HG03095 (cell line): ENCODE measurements around the gene SCGN.

Experiments used
- ATAC-seq: cut with Tn5 transposase; IDR thresholded peaks from one replicate; pipeline ENCODE4 v1.9.1; 2021; ENCODE audit warnings: moderate library complexity; ENCODE audit not compliant: unreplicated experiment

SCGN gene

DNA sequence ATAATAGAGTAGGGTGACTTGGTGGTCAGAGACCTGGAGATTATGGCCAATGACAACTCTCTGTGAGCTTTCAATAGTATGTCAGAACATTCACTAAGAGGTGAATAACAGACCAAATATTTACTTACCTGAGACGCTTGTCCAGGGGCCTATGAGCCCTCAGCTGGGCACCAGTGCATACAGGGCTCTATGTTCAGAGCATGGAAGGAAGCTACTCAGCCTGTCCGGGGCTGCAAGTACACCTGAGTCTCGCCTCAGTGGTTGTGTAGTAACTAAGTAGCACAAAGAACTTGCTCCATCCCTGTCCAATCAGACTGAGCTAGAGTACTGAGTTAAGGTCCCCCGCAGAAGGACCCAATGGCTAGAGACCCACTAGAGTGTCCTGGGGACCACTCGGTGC is 11.6 kb upstream of the SCGN start:
- ATAC-seq: no peak

DNA sequence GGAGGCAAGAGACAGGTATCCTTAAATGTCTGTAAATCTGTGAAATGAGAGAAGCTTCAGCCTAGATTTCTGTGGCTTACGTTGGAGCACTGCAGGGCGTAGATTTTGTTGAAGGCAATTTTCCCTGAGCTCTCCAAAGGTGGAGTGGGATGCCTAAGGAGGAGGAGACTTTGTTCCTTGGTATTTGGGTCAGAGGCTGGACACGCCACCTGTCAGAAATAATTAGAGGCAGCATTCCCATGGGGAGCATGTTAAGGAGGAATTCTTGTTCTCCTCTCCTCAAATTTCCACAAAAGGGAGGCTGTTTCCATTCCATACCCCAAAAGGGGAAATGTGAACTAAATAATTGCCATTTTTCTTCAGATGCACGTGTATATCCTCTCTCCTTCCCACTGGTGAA is 11.1 kb upstream of the SCGN start:
- no peak for ATAC-seq

DNA sequence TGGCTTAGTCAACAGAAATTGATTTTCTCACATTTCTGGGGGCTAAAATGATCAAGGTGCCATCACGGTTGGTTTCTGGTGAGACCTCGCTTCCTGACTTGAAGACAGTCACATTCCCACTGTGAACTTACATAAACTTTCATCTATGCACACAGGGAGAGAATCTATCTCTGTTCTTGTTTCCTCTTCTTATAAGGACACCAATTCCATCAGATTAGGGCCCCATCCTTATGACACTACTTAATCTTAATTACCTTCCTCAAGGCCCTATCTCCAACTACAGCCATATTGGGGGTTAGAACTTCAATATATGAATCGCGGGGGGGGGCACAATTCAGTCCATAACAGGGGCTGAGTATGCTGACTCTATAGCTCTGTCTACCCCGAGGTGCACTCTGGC is 10.6 kb upstream of the SCGN start:
- no peak for ATAC-seq

DNA sequence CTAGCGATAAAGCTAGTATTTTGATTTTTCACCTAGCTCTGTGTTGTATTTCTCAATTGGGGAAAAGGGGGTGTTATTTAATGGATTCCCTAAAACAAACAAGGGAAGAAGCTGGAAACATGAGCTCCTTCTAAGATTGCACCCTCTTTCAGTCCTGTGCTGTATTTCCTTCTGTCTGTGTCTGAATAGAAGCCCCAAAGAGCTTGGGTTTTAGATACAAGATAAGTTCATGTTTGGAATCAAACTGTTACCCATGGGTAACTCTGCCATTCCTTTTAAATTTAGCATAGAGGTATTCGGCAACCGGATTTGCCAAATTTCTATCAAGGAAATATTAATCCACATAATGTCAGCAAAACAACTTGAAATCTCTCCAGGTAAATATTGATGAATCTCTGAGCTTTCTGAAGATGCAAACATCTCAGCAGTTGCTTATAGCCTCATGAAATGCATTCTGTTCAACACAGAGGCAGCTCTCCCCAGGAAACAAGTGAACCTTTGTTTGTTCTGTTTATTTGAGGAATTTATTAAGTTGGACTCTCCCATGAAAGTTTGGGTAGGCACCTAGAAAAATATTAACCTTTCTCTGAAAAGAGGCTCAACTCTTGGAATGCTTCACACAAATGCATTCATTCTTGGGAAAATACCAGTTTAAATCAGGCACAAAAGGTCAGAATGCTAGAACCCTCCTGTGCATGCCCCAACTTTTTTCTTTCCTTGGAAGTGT is 9.9 kb upstream of the SCGN start:
- no peak for ATAC-seq

DNA sequence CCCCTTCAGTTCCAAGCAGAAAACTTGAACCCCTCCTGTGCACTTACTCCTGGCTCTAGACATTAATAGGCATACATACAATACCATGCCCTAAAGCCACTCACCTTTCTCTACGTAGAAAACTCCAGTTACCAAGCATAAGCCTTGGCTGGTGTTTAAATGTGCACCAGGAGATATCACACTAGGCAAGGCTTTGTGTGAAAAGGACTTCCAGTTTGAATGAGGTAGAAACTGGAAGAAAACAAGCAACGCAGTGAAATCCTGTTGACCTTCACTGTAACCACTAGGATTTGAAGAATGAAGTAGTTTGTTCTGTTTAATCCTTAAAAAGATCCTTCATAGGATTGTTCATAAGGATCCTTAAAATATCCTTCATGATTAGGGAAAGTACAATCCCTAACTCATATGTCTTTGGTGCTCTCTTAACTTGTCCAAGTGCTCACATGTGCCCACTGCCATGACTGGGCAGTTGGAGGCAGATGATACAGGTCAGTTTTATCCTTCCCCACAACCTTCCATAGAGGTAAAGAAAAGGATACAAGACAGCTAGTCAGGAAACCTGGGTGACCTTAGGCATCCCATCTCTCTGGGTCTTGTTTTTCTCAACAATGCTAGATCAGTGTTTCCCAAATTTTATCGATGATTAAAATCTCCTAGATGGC is 9.2 kb upstream of the SCGN start:
- no peak for ATAC-seq

DNA sequence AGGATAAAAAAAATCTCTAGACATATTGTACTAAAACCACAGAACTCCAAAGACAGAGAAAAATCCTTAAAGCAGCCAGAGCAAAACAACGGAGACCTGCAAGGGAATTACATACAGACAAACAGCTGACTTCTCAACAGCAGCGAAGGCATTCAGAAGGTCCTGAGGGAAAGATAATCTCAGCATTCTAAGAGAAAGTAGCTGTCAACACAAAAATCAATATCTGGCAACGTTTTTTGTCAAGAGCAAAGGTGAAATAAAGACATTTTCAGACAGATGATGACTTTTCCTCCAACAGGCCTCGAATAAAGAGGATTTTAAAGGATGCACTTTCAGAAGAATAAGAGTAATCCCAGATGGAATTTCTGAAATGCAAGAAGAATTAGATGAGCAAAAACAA is 6.1 kb upstream of the SCGN start:
- no peak for ATAC-seq

DNA sequence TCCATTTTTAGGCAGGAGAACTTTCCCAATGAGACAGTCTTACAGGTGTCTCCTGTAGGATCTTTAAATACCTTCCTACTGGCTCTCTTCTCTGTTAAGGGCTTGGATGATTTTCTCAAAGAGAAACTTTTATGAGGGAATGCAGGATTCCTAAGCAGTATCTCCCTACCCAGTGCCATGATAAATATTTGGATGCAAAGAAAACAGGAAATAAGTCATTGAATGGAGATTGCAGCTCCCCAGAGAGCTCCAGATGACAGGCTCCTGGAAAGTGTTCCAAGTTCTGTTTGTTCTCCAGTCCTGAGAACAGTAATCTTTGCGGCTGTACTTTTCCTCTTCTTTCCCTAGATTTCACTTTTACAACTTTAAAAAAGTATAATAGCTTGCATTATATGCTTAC is 2.4 kb upstream of the SCGN start:
- ATAC-seq: no peak

DNA sequence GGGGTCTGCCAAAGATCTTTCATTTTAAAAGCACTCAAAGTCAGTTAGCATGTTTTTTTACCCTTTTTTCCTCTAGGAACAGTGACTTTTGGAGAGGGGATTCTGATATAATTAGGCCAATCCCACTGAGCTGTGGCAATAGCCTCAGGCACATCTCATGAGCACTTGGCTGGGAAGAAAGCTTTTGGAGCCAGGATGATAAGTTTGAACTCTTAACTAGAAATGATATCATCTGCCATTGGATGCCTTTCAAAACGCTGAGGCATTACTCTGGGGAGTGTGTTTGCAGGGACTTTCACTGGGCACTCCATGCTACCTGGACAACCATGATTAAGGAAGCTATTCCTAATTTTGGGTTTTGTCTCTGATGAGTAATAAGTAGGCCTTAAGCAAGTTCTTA is 3.7 kb downstream of the SCGN start:
- no peak for ATAC-seq

DNA sequence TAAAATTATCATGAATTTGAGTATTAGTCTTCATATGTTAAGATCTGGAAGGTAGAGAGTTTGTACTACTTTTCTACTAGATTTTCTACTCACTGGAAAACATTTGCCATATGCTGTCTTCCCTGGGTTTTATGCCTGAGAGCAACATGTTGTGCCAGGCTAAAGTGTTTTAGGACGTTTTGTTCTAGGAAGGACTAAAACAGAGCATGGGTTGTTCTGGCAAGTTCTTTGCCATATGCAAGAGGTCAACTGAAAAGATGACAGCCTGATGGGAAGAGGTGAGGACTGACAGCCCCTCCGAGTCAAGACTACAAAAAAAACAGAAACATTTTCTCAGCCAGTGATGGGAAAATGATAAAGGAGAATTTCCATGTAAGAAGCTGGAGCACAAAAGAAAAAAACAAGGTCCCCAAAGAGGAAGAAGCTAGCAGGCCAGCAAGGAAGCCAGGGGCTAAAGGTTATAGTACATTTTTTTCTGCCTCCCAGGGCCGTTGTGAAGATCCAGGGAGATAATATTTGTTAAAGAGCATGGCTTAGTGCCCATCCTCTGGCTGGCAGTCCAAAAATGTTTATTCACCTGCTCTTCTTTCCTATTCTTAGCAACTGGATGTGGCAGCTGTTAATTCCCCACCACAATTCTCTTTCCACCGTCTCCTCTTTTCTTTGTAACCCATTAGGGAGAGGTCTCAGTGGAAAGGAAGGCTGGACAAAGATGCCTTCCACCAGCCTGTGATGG is 7.8 kb downstream of the SCGN start:
- ATAC-seq: no peak

DNA sequence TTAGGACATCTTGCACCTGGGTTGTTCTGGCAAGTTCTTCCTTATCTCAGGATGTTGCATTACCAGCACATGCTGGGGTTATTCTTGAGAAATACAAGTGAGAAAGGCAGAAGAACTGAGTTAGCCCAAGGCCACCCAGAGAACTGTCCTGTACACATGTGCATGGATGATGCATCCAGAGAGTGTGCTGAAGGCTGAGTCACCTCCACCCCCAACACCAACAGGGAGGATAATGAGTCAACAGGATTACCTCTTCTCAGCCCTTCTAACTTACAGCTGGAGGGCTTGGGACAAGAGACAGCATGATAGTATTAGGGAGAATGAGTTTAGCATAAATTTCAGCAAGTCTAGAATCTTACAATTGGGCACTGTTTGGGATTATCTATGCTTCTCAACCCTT is 8.5 kb downstream of the SCGN start:
- no peak for ATAC-seq

DNA sequence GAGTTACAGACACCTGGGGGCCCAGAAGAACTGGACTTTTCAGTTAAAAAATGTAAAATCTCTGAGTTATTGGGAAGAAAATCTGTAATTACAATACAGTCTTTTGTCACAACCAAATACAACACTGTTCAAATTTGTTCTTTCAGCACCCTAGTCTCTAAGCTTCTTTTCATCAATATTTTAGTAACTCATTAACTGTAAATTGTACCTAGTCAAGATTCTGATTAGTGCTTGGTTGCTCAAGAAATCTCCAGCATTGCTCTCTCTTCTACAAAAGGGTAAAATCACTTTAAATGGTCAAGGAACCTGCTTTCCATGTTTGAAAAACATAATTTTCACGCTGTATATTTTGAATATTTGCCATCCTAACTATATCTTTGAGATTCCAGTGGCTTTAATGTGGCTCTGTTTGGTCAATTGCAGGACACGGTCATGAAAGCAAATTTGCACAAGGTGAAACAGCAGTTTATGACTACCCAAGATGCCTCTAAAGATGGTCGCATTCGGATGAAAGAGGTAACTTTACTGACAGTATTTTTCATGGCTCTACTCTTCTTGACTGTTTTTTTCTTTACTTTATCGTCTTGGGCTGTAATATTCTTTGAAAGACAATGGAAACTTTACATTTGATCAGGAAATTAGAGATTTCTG is 9.2 kb downstream of the SCGN start:
- no peak for ATAC-seq

DNA sequence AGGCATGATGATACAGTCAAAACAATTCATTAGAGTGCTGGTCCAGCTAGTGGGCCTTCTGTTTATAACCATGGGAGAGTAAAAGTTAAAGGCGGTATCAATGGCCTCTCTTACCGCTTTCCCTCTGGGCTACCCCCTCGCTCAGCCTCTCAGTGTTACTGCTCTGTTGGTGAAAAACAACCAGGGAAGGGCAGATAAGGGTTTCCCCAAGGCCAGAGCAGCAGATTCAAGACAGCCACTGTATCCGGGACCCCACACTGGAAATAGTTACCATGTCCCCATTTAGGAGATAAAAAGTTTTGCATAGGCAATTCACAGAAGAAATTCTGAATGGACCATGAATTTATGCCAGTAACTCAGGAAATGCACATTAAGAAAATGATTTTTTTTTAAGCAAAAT is 13.4 kb downstream of the SCGN start:
- no peak for ATAC-seq

DNA sequence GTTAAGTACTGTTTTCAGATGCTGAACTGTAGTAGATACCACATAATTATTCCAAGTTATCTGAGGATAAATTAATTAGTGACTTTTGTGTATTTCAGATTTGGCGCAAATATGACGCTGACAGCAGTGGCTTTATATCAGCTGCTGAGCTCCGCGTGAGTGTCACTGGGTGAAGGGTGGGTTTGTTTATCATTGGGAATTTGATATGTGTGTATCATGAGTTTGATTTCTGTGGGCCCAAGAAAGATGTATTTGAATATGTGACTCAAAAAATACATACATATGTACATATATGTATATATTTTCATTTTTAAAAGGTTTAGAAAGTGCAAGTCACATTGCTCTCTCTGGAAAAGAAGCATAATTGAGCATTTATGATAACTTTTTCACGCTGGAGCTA is 17.4 kb downstream of the SCGN start:
- no peak for ATAC-seq

DNA sequence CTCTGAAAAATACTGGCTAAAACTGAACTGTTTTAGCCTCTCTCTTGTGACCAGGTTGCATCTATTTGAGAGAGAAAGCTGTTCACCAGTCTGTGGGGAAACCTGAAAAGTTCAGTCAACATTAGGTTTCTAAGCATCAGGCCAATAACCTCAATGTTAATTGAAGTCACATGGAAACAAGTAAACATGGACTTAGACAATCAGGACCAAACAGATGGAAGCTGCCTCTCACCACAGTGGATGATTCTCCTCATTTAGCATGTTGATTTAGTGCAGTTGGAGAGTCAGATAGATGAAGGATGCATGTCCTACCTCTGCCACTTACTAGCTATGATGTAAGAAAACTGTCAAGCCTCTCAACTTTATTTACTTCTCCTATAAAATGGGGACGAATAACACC is 18.2 kb downstream of the SCGN start:
- no peak for ATAC-seq

DNA sequence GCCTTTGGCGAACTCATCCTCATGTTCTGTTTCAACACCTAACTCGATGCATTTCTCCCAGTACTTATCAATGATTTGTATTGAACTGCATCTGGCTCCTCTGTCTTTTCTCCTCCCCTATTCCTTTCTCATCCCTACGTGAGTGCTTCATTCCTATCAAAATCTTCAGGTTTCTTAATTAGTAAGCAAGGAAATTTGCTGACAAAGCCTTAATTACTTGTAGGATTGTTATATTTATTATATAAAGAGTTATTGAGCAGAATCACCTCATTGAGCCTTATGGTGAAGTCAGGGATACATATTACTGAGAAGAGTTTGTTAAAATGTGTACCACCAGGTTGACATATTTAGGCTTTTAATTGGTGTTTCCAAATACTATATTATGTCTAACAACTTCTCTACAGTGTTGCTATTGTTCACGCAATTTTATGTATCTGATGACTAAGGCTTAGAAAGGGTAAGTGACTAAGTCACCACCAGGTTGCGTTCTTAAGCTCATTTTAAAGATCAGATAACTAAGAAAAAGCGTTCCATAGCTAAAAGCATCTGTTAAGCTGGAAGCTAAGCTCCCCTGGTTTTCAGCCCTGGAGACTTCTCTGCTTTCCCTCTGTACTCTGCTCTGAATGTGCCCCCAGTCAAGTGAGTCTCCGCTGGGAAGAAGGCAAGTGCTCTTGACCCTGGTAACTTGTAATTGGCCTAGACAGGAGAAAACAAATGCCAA is 18.9 kb downstream of the SCGN start:
- ATAC-seq: no peak

DNA sequence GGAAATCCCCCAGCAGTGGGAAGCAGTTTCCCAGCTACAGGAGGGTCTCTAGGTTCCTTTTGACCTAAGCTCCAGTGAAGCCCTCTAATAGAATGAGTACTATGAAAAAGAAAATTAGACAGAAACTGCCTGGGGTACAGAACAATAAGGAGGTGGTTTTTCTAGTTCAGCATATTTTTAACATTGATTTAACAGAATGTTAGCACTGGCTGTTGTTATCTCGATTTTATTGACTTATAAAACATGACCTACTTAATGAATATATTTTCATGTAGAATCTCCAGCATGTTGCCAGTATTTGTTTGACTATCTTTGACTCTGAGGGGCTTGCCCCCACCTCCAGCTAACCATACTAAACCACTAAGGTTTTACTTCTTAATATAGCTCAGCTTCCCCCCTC is 19.6 kb downstream of the SCGN start:
- no peak for ATAC-seq

DNA sequence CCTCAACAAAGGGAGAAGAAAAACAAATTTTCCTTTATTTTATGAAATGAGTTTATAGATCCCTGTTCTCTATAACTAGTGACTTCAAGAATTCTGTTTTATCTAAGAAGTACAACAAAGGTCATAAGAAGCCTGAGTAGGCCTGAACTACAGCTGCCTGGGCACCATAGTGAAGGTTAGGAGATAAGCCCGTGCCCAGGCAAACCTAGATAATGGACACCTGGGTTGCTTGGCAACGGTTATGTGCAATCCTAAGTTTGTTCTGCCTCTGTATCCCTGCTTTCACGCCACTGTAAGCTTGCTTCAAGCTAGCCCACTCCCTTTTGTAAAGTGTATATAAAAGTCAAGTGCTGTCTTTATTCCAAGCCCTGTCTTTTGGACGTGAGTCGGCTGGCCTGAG is 23.2 kb downstream of the SCGN start:
- ATAC-seq: no peak

DNA sequence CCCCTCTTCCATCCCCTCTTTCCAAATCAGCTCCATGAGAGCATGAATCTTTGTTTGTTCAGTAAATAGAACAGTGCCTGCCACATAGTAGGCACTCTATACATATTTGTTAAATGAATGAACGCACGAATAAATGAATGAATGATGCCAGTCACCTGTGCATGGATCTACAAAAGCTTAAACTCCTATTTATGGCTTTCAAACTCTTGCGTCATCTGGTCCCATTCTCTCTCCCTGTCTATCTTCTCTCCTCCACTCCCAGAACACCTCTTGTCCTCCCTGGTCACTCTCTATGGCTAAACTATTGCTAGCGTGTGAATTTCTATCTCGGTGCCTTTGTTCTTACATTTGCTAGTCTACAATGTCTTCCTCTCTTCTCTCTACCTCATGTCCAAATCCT is 24.8 kb downstream of the SCGN start:
- no peak for ATAC-seq

DNA sequence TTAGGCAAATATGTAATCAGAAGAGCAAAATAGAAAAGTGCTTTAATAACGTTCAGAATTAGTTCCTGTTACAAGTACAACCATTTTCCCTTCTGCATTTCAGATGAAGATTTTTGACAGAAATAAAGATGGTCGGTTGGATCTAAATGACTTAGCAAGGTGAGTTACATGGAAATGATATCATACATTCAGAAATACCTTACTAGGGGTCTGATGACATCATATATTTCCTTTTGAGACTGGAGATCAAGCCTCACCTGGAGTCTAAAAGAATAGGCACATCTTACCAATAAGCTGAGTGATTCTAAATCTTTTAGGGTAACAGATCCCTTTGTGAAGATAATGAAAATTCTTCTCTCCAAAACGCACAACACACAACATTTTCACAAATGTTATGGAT is 29.8 kb downstream of the SCGN start:
- ATAC-seq: no peak

DNA sequence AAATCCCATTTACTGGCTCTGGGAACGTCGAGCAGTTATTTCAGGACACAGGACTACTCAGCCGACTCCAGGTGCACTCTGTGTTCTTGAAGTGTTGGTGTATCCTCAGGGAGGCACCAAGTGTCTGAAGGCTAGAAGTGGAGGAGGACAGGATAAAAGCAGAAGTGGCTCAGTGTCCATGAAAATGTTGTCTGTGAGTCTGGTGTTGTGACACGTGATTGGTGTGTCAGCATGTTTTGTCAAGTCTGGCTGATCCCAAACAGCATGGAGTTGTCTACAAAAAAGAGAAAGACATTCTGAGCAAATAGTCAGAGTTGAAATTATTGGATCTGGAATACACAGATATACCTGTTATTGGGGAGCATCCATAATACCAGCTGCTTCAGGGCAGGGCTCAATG is 30.3 kb downstream of the SCGN start:
- ATAC-seq: no peak

DNA sequence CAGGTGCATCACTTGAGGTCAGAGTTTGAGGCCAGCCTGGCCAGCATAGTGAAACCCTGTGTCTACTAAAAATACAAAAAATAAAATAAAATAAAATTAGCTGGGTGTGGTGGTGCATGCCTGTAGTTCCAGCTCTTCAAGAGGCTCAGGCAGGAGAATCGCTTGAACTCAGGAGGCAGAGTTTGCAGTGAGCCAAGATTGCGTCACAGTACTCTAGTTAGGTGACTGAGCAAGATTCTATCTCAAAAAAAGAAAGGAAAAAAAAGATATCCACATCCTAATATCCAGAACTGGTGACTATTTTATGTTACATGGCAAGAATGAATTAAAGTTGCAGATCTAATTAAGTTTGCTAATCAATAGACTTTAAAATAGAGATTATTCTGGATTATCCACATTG is 32.5 kb downstream of the SCGN start:
- no peak for ATAC-seq
